ENCODE results near the gene GATAD1. TPM values are rescaled to one million over a fixed set of nuclear protein-coding genes. Genes with fewer than 3 reads are reported as not detected.
"Not testable (repeated sequence)": the region's sequence is repeated elsewhere in the genome, so short reads cannot be mapped to it uniquely, and the experiment has no call there.

Gene GATAD1
- total RNA-seq, 1 experiment from 2014 or later = 14.6 TPM

DNA sequence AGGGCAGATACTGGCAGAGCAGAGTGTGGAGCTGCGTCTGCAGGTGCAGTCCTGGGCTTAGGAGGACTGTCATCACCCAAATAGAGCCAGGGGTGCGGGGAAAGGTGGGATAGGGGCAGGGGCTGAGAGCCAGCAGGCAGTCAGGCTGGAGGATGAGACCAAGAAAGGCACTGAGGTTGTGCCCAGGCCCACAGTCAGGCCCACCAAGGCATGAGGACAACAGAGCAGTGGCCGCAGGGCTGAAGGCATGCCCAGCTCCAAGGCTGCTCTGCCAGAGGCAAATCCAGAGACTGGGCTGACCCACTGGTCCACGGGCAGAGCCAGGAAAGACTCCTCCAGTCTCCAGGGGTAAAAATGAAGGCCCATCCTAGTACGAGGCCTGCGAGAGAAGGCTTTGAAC, 24.4 kb upstream of the GATAD1 start:
- peaks cover 11% of the 10 kb centered on the region for H3K4me1 ChIP-seq (replicated peaks)
- no peak for DNase-seq (ENCODE audit: low read depth in 1 of 2, low spot score in 2 of 2)
- no peaks in the 10 kb centered on the region for H3K36me3 ChIP-seq
- H3K27ac ChIP-seq = no peak overlapping the region
- H3K4me3 ChIP-seq = no peak overlapping the region
- H3K27me3 ChIP-seq (replicated peaks) = no peaks in the 10 kb centered on the region
- no peaks in the 10 kb centered on the region for H3K9me3 ChIP-seq (replicated peaks)

- Histone ChIP-seq H3K4me1 (replicated peaks) (peaks cover 11% of the 10 kb centered on the region), H3K36me3 (no peaks in the 10 kb centered on the region), H3K4me3 (no peak overlapping the region), H3K9me3 (replicated peaks) (no peaks in the 10 kb centered on the region), H3K27me3 (replicated peaks) (no peaks in the 10 kb centered on the region), H3K27ac (no peak overlapping the region)
- DNase-seq (ENCODE audit: low read depth in 1 of 2, low spot score in 2 of 2) = no peak
Measured at GRCh38 chr7:92423710-92424131, 23.6 kb upstream of the GATAD1 start.

- no peak overlapping the region for H3K4me3 ChIP-seq
- H3K9me3 ChIP-seq (replicated peaks) = no peaks in the 10 kb centered on the region
- H3K36me3 ChIP-seq = no peaks in the 10 kb centered on the region
- H3K27me3 ChIP-seq (replicated peaks) = no peaks in the 10 kb centered on the region
- DNase-seq (ENCODE audit: low read depth in 1 of 2, low spot score in 2 of 2) = no peak
- H3K4me1 ChIP-seq (replicated peaks) = peaks cover 11% of the 10 kb centered on the region
- no peak overlapping the region for H3K27ac ChIP-seq
Measured at GRCh38 chr7:92425311-92425947, 21.9 kb upstream of the GATAD1 start.

DNA sequence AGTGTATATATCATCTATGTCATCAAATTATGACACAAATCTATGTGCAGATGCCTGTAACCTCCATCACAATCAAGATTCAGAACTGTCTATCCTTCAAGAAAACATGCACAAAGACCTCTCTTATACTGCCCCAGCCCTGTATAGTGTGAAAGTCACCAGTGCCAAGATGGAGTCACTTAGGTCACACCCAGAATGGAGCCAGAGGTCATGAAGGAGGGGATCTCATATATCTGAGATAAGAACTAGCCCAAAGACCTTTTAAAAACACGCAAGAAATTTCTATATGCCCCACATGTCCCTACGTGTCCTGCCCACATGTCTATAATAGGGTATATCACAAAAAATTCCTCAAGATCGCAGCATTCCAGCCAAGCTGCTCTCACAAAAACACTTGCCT, 20.1 kb upstream of the GATAD1 start:
- Histone ChIP-seq H3K27me3 (replicated peaks) (no peaks in the 10 kb centered on the region), H3K9me3 (replicated peaks) (no peaks in the 10 kb centered on the region), H3K27ac (no peak overlapping the region), H3K36me3 (no peaks in the 10 kb centered on the region), H3K4me1 (replicated peaks) (peaks cover 11% of the 10 kb centered on the region), H3K4me3 (no peak overlapping the region)
- no peak for DNase-seq (ENCODE audit: low read depth in 1 of 2, low spot score in 2 of 2)

DNA sequence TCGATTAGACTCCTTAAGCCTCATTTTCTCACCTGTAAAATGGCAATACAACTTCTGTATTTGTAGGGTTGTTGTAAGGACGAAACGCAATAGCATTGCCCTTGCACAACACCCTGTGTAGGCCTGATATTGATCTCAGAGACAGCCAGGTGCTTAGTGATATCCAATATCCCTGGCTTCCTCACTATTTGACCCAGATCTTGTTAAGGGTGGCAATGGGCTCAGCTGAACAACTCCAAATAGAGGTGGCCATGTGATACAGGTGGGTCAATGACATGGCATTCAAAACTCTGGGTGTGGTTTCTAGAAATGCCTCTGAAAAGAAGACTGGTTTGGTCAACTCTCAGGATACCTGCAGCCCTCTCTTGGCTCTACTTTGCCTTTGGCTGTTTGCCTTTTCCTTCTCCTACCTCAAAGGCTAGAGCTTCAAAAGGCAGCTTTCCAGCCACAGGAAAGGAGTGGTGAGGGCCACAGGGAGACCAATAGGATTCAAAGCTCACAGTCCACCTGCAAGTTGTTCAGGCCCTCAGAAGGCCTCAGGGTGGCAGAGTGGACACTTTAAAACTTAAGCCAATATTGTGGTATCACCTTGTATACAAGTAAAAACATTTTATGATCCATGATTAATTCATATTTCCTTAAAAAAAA, 14.9 kb upstream of the GATAD1 start:
- no peaks in the 10 kb centered on the region for H3K36me3 ChIP-seq
- no peaks in the 10 kb centered on the region for H3K27me3 ChIP-seq (replicated peaks)
- no peak for DNase-seq (ENCODE audit: low read depth in 1 of 2, low spot score in 2 of 2)

GRCh38 chr7:92433019-92433418, 14.3 kb upstream of the GATAD1 start:
- H3K4me3 ChIP-seq = no peak overlapping the region
- no peak overlapping the region for H3K27ac ChIP-seq
- DNase-seq (ENCODE audit: low read depth in 1 of 2, low spot score in 2 of 2) = no peak
- no peaks in the 10 kb centered on the region for H3K9me3 ChIP-seq (replicated peaks)
- H3K36me3 ChIP-seq = no peaks in the 10 kb centered on the region
- no peaks in the 10 kb centered on the region for H3K4me1 ChIP-seq (replicated peaks)
- no peaks in the 10 kb centered on the region for H3K27me3 ChIP-seq (replicated peaks)

More for the DNA sequence above, 14.9 kb upstream of the GATAD1 start:
- Histone ChIP-seq H3K4me3 (no peak overlapping the region), H3K4me1 (replicated peaks) (no peaks in the 10 kb centered on the region), H3K9me3 (replicated peaks) (no peaks in the 10 kb centered on the region), H3K27ac (no peak overlapping the region)

DNA sequence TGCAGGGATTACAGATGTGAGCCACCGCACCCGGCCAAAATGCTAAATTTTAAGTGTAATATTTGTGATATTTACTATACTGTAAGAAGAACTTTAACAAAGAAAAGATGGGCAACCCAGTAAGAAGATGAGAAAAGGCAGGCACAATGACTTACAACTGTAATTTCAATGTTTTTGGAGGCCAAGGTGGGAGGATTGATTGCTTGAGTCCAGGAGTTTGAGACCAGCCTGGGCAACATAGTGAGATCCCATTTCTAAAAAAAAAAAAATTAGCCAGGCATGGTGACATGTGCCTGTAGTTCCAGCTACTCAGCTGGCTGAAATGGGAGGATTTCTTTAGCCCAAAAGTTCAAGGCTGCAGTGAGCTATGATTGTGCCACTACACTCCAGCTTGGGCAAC, 11.7 kb upstream of the GATAD1 start:
- Histone ChIP-seq H3K36me3 (no peaks in the 10 kb centered on the region), H3K27me3 (replicated peaks) (no peaks in the 10 kb centered on the region), H3K4me3 (no peak overlapping the region), H3K27ac (no peak overlapping the region), H3K4me1 (replicated peaks) (no peaks in the 10 kb centered on the region), H3K9me3 (replicated peaks) (no peaks in the 10 kb centered on the region)
- DNase-seq (ENCODE audit: low read depth in 1 of 2, low spot score in 2 of 2) = no peak

DNA sequence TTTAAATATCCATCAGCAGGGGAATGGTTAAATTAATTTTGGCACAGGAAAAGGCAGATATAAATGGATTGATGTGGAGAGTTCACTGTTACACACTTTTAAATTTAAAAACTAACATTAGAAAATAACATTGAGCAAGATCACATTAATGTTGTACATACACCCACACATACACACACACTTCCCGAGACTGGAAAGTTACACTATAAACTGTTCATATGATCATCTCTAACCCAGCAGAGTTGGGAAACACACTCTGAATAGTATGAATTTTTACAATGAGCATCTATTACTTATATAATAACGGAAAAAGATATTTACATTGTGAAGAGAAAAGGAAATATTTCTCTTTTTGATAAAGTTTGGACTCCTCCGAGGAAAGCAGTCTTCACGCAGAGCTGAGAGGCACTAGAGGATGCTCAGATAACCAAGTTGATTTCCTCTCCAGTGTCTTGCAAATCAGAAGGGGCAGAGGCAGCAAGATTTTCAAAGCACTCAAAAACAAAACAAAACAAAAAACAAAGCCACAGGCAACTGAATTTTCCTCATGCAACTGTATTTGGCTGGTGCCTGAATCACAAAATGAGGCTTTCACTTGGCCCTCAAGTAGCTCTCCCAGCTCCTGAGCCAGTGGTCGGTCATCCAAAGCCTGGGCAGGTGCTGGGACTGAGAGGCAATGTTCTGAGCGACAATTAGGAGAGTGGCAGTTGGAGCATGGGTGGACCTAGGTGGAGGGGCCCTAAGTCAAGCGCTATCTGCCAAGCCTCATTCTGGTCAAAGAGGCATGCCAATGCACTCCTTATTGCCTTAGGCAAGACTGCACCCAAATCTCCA, 10.5 kb upstream of the GATAD1 start:
- Histone ChIP-seq H3K36me3 (no peaks in the 10 kb centered on the region), H3K27me3 (replicated peaks) (no peaks in the 10 kb centered on the region), H3K9me3 (replicated peaks) (no peaks in the 10 kb centered on the region), H3K27ac (no peak overlapping the region), H3K4me1 (replicated peaks) (no peaks in the 10 kb centered on the region), H3K4me3 (no peak overlapping the region)
- no peak for DNase-seq (ENCODE audit: low read depth in 1 of 2, low spot score in 2 of 2)

GRCh38 chr7:92437956-92438491, 9.3 kb upstream of the GATAD1 start:
- H3K27me3 ChIP-seq (replicated peaks) = no peaks in the 10 kb centered on the region
- no peaks in the 10 kb centered on the region for H3K9me3 ChIP-seq (replicated peaks)
- H3K36me3 ChIP-seq = no peaks in the 10 kb centered on the region
- H3K4me3 ChIP-seq = no peak overlapping the region
- no peak for DNase-seq (ENCODE audit: low read depth in 1 of 2, low spot score in 2 of 2)
- H3K4me1 ChIP-seq (replicated peaks) = no peaks in the 10 kb centered on the region
- no peak overlapping the region for H3K27ac ChIP-seq

DNA sequence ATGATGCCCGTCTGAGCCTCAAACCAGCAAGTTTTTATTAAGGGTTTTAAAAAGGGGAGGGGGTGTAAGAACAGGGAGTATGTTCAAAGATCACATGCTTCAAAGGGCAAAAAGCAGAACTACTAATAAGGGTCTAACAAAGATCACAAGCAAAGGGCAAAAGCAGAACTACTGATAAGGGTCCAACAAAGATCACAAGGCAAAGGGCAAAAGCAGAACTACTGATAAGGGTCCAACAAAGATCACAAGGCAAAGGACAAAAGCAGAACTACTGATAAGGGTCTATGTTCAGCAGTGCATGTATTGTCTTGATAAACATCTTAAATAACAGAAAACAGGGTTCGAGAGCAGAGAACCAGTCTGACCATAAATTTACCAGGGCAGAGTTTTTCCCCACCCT, 4.6 kb upstream of the GATAD1 start:
- DNase-seq (ENCODE audit: low read depth in 1 of 2, low spot score in 2 of 2); H3K27me3 ChIP-seq (replicated peaks); H3K9me3 ChIP-seq (replicated peaks); H3K4me3 ChIP-seq; H3K4me1 ChIP-seq (replicated peaks); H3K27ac ChIP-seq; H3K36me3 ChIP-seq: not testable (repeated sequence)

DNA sequence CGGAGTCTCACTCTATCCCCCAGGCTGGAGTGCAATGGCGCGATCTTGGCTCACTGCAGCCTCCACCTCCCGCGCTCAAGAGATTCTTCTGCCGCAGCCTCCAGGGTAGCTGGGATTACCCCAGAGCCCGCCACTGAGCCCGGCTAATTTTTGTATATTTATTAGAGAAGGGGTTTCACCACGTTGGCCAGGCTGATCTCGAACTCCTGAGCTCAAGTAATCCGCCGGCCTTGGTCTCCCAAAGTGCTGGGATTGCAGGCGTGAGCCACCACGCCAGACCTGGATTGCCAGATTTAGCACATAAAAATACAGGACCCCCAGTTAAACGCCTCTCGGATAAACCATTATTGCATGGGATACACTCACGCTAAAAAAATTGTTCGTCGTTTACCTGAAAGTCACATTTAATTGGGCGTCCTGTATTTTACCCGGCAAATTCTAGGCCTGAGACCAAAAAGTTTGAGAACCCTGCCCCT, 375 bp upstream of the GATAD1 start:
- Histone ChIP-seq H3K9me3 (replicated peaks) (no peaks in the 10 kb centered on the region), H3K27me3 (replicated peaks) (no peaks in the 10 kb centered on the region), H3K36me3 (peaks cover 27% of the 10 kb centered on the region), H3K4me1 (replicated peaks) (0 out of 2 replicates have a peak, but pooled peaks cover 3% of the 10 kb centered on the region), H3K27ac (no peak overlapping the region; the same call in 1 of the 2 replicates), H3K4me3 (peak overlapping the region; percentile 85)
- no peak for DNase-seq (ENCODE audit: low read depth in 1 of 2, low spot score in 2 of 2)

- Histone ChIP-seq H3K36me3 (peaks cover 41% of the 10 kb centered on the region), H3K9me3 (replicated peaks) (no peaks in the 10 kb centered on the region), H3K4me3 (peak overlapping the region; percentile 85), H3K27me3 (replicated peaks) (no peaks in the 10 kb centered on the region), H3K4me1 (replicated peaks) (0 out of 2 replicates have a peak, but pooled peaks cover 3% of the 10 kb centered on the region), H3K27ac (peak overlapping the region; percentile 1; the same call in 1 of the 2 replicates)
- DNase-seq (ENCODE audit: low read depth in 1 of 2, low spot score in 2 of 2) = peak; percentile 50 to 72
Measured at GRCh38 chr7:92448205-92448747, 994 bp downstream of the GATAD1 start.

DNA sequence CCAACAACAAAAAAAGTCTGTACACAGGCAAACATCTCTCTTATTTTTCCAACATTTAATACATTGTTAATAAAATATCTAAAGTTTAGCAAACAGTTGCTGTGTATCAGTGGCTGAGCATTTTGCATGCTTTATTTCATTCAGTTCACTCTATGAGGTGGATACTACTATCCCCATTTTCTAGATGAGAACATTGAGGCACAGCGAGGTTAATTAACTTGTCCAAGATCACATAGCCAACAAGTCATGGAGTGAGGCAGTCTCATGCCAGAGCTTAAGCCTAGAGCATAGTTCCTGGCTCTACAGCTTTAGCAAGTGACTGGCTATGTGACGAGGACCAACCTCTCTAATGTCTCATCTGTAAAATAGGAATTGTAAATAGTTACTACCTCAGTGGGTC, 4.4 kb downstream of the GATAD1 start:
- Histone ChIP-seq H3K4me1 (replicated peaks) (0 out of 2 replicates have a peak, but pooled peaks cover 3% of the 10 kb centered on the region), H3K27ac (no peak overlapping the region), H3K4me3 (no peak overlapping the region), H3K27me3 (replicated peaks) (no peaks in the 10 kb centered on the region), H3K9me3 (replicated peaks) (no peaks in the 10 kb centered on the region), H3K36me3 (peaks cover 74% of the 10 kb centered on the region)
- DNase-seq (ENCODE audit: low read depth in 1 of 2, low spot score in 2 of 2) = no peak
